SK-N-SH treated with all-trans-retinoic acid at 6 μM for 48 hours (cell line): ENCODE data around the gene SUSD5.
A peak's percentile ranks its signal among the peaks of the same experiment; 100 is the strongest.
"Not testable (repeated sequence)": the region's sequence is repeated elsewhere in the genome, so short reads cannot be mapped to it uniquely, and the experiment has no call there.

Experiments
- ATAC-seq: fragments of 200-7000 bp; cut with Tn5 transposase; 3 replicates; pipeline ENCODE4 v1.9.1; 2020; ENCODE audit warnings: mild to moderate bottlenecking, moderate library complexity
- CREB5 ChIP-seq: fragments of 250-450 bp; sonication (Bioruptor Pico); IDR thresholded peaks from 2 replicates; pipeline ENCODE4 v1.5.1; 2020; ENCODE audit warnings: low read depth, mild to moderate bottlenecking, moderate library complexity
- CSDC2 ChIP-seq: fragments of 250-450 bp; sonication (Bioruptor Pico); IDR thresholded peaks from 2 replicates; pipeline ENCODE4 v1.5.0; 2020; ENCODE audit warnings: mild to moderate bottlenecking, moderate library complexity
- ESRRG ChIP-seq: fragments of 250-450 bp; sonication (Bioruptor Pico); IDR thresholded peaks from 2 replicates; pipeline ENCODE4 v1.6.1; 2021; ENCODE audit warnings: mild to moderate bottlenecking
- OSR1 ChIP-seq: fragments of 250-450 bp; sonication (Bioruptor Pico); IDR thresholded peaks from 2 replicates; pipeline ENCODE4 v1.8.0; 2022; ENCODE audit warnings: moderate library complexity, mild to moderate bottlenecking, inconsistent platforms
- PATZ1 ChIP-seq: fragments of 250-450 bp; sonication (Bioruptor Pico); IDR thresholded peaks from 2 replicates; pipeline ENCODE4 v1.8.0; 2020; ENCODE audit warnings: mild to moderate bottlenecking, moderate library complexity, borderline replicate concordance
- POU6F1 ChIP-seq: fragments of 250-450 bp; sonication (Bioruptor Pico); IDR thresholded peaks from 2 replicates; pipeline ENCODE4 v1.8.0; 2021; ENCODE audit warnings: low read depth, mild to moderate bottlenecking, moderate library complexity, borderline replicate concordance
- PPARA ChIP-seq: fragments of 250-450 bp; sonication (Bioruptor Pico); IDR thresholded peaks from 2 replicates; pipeline ENCODE4 v1.5.0; 2020; ENCODE audit warnings: mild to moderate bottlenecking, borderline replicate concordance
- RARB ChIP-seq: fragments of 250-450 bp; sonication (Bioruptor Pico); IDR thresholded peaks from 2 replicates; pipeline ENCODE4 v1.8.0; 2021; ENCODE audit warnings: mild to moderate bottlenecking, moderate library complexity
- SNAI2 ChIP-seq: fragments of 250-450 bp; sonication (Bioruptor Pico); IDR thresholded peaks from 2 replicates; pipeline ENCODE4 v1.5.0; 2020; ENCODE audit warnings: mild to moderate bottlenecking, moderate library complexity
- TCF4 ChIP-seq: fragments of 250-450 bp; sonication (Bioruptor Pico); IDR thresholded peaks from 2 replicates; pipeline ENCODE4 v1.8.0; 2021; ENCODE audit warnings: mild to moderate bottlenecking, moderate library complexity, borderline replicate concordance
- TOX ChIP-seq: fragments of 250-450 bp; sonication (Bioruptor Pico); IDR thresholded peaks from 2 replicates; pipeline ENCODE4 v1.8.0; 2021; ENCODE audit warnings: mild to moderate bottlenecking, moderate library complexity, borderline replicate concordance
- TSHZ2 ChIP-seq: fragments of 250-450 bp; sonication (Bioruptor Pico); IDR thresholded peaks from 2 replicates; pipeline ENCODE4 v1.5.0; 2020; ENCODE audit warnings: mild to moderate bottlenecking, moderate library complexity
- ZC3H10 ChIP-seq: fragments of 250-450 bp; sonication (Bioruptor Pico); IDR thresholded peaks from 2 replicates; pipeline ENCODE4 v1.5.1; 2021; ENCODE audit warnings: mild to moderate bottlenecking, moderate library complexity
- ZFP3 ChIP-seq: fragments of 250-450 bp; sonication (Bioruptor Pico); IDR thresholded peaks from 2 replicates; pipeline ENCODE4 v1.5.0; 2020; ENCODE audit warnings: mild to moderate bottlenecking, moderate library complexity
- ZFP30 ChIP-seq: fragments of 450-650 bp; formaldehyde crosslinking; IDR thresholded peaks from 2 replicates; pipeline ENCODE4 v1.5.0; 2022; ENCODE audit warnings: mild to moderate bottlenecking, moderate library complexity
- ZNF565 ChIP-seq: fragments of 450-650 bp; formaldehyde crosslinking; conservative IDR thresholded peaks from 2 replicates; pipeline ENCODE4 v1.5.0; 2020; ENCODE audit warnings: low read depth, mild to moderate bottlenecking, moderate library complexity
- ZNF8 ChIP-seq: fragments of 450-650 bp; formaldehyde crosslinking; IDR thresholded peaks from 2 replicates; pipeline ENCODE4 v1.5.0; 2020; ENCODE audit warnings: mild to moderate bottlenecking, moderate library complexity

The SUSD5 gene

GRCh38 chr3:33139996-33140395 lies 78.6 kb downstream of the SUSD5 start:
- TF ChIP-seq SNAI2 (CRISPR knock-in tag) (no peak), TSHZ2 (CRISPR knock-in tag) (no peak), ZFP30 (CRISPR knock-in tag) (no peak), CSDC2 (CRISPR knock-in tag) (no peak), ZNF8 (CRISPR knock-in tag) (no peak), RARB (CRISPR knock-in tag) (no peak), CREB5 (CRISPR knock-in tag) (no peak)
- ATAC-seq: no peak

GRCh38 chr3:33139006-33139623 lies 79.5 kb downstream of the SUSD5 start:
- ATAC-seq: not testable (repeated sequence)

- no peak for TF ChIP-seq ZFP30 (CRISPR knock-in tag)
- no peak for ATAC-seq
Observed at GRCh38 chr3:33137691-33138090, 80.9 kb downstream of the SUSD5 start.

GRCh38 chr3:33134026-33134625 lies 84.5 kb downstream of the SUSD5 start:
- no peak for ATAC-seq
- TF ChIP-seq TCF4 (CRISPR knock-in tag) (no peak), ESRRG (CRISPR knock-in tag) (no peak), PPARA (CRISPR knock-in tag) (no peak), ZFP3 (CRISPR knock-in tag) (no peak), TOX (CRISPR knock-in tag) (no peak), ZNF565 (CRISPR knock-in tag) (no peak), TSHZ2 (CRISPR knock-in tag) (no peak), CSDC2 (CRISPR knock-in tag) (no peak), SNAI2 (CRISPR knock-in tag) (no peak)

- TF ChIP-seq OSR1 (CRISPR knock-in tag) (no peak), ZC3H10 (CRISPR knock-in tag) (no peak)
- TF ChIP-seq, all 23 proteins: peak for 0
- ATAC-seq: no peak; the same call in 1 of the 3 replicates
Observed at GRCh38 chr3:33132019-33132360, 86.6 kb downstream of the SUSD5 start.

GRCh38 chr3:33131331-33132018 lies 87.1 kb downstream of the SUSD5 start:
- ATAC-seq: peak; percentile 90
- TF ChIP-seq ZFP30 (CRISPR knock-in tag): no peak
- TF ChIP-seq POU6F1 (CRISPR knock-in tag): no peak
- no peak for TF ChIP-seq RARB (CRISPR knock-in tag)
- no peak for TF ChIP-seq ZNF8 (CRISPR knock-in tag)
- TF ChIP-seq OSR1 (CRISPR knock-in tag): no peak
- no peak for TF ChIP-seq PATZ1 (CRISPR knock-in tag)
- TF ChIP-seq SNAI2 (CRISPR knock-in tag): no peak
